Fibroblast of villous mesenchyme (primary cell): ENCODE measurements around the gene IGLON5. TPM values are rescaled to one million over a fixed set of nuclear protein-coding genes. Genes with fewer than 3 reads are reported as not detected.

Experiments used
- DNase-seq: peaks from one replicate; pipeline ENCODE4 v3.0.0-alpha.2; 2010; ENCODE audit warnings: low read depth
- H3K4me3 ChIP-seq: 2 replicates; pipeline ENCODE4 v1.5.1; 2011; ENCODE audit warnings: low read depth, mild to moderate bottlenecking, low read length
- total RNA-seq: library from RNA; depleted of rRNA; stranded (reverse); fragments of >200 nt; gene quantifications from 2 replicates; pipeline ENCODE4 v1.2.3, GENCODE V29; 2012
- TF ChIP-seq, protein P1 (sequence below): IDR thresholded peaks from 2 replicates; pipeline ENCODE4 v1.5.1; 2012; ENCODE audit warnings: low read depth, mild to moderate bottlenecking, low read length; ENCODE audit not compliant: insufficient read depth

IGLON5 gene
- total RNA-seq = not detected in 2 replicates

DNA sequence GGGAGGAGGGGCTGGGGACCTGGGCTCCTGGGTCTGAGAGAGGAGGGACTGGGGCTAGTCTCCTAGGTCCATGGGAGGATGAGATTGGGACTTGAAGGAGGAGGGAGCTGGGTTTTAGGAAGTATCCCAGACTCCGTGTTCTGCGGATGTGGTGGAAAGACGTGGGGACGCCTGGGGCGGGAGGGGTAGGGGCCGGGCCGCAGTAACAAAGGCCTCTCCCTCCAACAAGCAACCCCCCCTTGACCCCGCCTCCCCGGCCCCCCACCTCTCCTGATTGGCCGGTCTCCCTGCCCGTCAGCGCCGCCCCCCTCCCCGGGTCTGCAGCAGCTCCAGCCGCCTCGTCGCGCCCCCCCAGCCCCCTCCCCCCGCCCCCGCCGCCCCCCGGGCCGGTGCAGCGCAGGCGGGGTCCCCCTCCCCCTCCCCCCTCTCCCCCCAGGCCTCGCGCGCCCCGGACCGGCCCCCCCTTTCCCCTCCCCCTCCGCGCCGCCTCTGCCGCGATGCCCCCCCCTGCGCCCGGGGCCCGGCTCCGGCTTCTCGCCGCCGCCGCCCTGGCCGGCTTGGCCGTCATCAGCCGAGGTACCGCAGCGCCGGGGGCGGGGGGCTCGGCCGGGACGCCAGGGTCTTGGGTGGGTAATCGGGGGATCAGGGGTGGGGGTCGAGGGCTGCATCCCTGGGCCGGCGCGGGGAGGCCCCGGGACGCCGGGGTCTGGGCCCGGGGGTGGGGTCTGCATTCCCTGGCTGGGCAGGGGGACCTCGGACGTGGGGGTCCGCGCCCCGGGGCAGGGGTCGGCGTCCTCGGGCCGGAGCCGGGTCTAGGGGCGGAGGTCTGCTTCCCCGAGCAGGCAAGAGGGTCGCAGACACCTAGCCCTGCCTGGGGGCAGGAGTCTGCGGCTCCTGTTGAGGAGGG, at the start of gene IGLON5:
TSS of gene IGLON5 (plus strand) at position 294 of the 907 bp plus-strand sequence. CDS start at position 498, 204 bp downstream.
- TF ChIP-seq, protein P1, sequence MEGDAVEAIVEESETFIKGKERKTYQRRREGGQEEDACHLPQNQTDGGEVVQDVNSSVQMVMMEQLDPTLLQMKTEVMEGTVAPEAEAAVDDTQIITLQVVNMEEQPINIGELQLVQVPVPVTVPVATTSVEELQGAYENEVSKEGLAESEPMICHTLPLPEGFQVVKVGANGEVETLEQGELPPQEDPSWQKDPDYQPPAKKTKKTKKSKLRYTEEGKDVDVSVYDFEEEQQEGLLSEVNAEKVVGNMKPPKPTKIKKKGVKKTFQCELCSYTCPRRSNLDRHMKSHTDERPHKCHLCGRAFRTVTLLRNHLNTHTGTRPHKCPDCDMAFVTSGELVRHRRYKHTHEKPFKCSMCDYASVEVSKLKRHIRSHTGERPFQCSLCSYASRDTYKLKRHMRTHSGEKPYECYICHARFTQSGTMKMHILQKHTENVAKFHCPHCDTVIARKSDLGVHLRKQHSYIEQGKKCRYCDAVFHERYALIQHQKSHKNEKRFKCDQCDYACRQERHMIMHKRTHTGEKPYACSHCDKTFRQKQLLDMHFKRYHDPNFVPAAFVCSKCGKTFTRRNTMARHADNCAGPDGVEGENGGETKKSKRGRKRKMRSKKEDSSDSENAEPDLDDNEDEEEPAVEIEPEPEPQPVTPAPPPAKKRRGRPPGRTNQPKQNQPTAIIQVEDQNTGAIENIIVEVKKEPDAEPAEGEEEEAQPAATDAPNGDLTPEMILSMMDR = no peak
- no peak for DNase-seq
- H3K4me3 ChIP-seq = no peak within 1 kb of the TSS

DNA sequence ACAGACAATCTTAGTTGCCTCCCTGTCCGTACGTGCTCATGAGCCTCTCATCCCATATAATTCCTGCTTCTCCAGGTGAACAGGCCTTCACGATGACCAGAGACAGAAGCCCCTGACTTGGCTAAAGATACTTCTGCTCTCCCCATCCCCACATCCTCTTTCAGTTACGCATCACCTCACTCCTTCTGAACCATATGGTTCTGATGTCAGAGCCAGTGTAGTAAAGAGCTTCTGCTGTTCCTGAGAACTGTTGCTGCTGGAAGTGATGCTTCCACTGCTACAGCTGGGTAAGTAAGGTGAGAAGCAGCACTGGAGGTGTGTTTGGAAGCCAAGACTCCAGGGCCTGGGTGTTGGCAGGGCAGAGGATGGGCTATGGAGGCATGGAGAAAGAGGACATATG, 47.6 kb upstream of the IGLON5 start:
- no peak overlapping the region for H3K4me3 ChIP-seq
- TF ChIP-seq, protein P1 = no peak
- no peak for DNase-seq

DNA sequence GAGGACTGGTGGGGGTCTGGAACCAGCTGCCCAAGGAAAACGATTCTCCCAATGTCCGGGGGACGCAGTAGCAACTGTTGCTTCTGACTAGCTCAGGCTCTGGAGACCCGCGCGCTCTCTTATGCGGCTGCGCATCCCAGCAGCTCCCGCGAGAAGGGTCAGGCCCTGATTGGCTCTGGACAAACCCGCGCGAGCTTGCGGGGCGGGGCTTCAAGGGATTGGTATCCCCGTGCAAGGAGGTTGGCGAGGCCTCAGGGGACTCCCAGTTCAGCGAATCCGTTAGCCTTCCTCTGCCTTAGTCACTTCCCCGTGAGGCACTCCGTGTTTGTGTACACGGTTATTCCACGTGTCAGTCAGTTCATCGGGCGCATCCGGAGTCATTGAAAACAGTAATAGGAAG, 40.4 kb upstream of the IGLON5 start:
- H3K4me3 ChIP-seq = no peak overlapping the region
- DNase-seq = no peak
- TF ChIP-seq, protein P1 = no peak

DNA sequence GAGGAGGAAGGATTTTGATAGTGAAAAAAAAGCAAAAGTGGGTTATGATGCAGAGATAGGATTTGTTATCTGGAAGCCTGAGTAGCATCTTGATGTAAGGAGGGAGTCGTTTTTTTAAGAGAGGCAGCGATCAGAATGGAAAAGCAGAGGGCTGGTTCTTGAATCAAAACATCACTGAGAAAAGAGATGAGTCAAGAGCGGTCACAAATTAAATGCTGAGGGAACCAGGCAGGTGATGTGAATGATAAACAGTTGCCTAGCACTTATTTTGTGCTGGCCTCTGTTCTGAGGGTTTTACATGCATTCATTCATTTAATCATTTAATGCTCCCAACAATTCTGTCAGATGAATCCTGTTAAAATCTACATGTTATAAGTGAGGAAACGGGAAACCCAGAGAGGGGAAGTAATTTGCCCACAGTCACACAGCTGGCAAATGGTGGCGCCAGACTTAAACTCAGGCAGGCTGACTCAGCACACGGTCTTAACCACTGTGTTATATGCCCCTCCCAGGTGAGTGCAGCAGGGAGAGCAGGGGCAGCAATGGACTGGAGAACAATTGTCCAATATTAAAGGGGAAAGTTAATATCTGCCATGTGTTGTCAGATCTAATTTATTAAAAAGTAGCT, 39.1 kb upstream of the IGLON5 start:
- no peak for DNase-seq
- H3K4me3 ChIP-seq = no peak overlapping the region
- TF ChIP-seq, protein P1 = no peak

DNA sequence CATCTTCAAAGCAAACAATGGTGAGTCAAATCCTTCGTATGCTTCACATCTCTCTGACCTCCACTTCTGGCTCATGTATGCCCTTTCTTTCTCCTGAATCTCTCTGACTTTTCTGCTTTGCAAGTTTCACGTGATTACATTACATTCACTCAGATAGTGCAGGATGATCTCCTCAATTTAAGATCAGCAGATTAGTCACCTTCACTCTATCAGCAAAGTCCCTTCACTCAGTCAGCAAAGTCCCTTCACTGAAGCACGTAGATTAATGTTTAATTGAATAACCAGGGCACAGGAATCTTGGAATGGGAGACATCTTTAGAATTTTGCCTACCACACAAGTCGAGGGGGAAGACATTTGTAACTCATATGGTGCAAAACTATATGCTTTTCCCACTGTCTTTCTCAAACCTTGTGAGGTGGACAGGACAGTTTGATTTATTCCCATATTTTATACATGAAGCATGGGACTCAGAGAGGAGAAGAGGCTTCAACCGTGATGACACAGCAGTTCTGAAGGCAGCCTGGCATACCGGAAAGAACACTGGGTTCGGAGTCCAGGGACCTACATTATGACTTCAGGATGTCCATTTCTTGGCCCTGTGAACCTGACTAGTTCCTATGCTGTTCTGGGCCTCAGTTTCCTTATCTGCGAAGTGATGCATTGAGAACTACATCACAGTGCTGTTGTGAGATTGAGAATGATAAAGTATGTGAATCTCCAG, 37.2 kb upstream of the IGLON5 start:
- DNase-seq = no peak
- no peak overlapping the region for H3K4me3 ChIP-seq
- TF ChIP-seq, protein P1 = no peak

DNA sequence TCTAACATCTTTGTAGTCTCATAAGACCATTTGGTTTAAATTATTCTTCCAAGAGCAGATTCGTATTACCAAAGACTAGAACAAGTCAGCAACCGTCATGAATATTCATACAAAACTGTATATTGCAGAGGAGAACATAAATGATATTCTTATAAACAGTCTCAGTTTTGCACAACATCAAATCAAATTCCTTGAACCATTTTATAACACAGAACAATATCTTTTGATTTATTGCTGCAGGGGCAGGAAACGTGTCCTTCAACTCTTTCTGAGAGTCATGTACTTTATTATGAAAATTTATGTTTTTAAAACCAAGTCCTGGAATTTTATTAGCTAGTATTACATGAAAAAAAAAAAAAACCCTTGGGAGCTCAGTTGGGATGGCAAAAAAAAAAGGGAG, 34.3 kb upstream of the IGLON5 start:
- no peak overlapping the region for H3K4me3 ChIP-seq
- TF ChIP-seq, protein P1 = no peak
- no peak for DNase-seq
